Measurements from ENCODE around the gene BHLHE23. TPM values are rescaled to one million over a fixed set of nuclear protein-coding genes. Genes with fewer than 3 reads are reported as not detected.

BHLHE23 gene
- total and polyA plus RNA-seq, 12 donors = 0.03 TPM; not detected in 11

DNA sequence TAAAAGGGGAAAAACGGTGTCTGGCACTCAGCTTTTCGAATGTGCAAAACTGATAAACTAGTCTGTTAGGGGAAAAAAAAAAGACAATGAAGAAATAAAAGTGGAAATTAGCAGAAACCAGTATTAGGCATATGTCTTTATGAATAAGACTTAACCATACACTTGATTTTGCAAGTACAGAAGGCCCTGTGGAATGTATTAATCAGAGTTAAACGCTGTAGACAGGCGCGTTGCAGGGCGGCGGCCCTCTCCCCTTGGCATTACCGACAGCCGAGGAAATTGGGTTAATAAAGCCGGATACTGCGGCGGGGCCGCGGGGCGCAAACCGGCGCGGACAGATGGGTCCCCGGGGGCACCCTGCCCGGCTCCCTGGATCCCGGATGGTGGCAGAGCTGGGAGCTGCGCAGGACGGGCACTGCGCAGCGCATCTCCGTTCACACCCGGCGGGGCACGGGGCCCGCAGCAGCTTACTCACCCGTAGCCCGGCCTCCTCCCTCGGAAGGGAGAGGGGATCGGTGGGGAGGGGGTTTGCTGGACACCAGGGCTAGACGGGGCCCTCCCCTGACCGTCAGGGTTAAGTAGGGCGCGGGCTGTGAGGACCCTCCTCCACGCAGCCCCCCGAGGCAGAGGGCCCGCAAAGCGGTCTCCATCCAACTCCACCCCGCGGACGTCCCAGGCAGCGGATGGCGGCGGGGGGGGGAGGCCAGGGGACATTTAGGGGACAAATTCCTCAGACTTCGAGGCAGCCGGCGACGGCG, 2.0 kb downstream of the BHLHE23 start:
- Histone ChIP-seq H3K27me3 (peaks cover 61 to 100% (median 98%) of the 10 kb centered on the region in 7 donors), H3K27ac (no peak overlapping the region), H3K36me3 (no peaks in the 10 kb centered on the region), H3K4me1 (peaks cover 6 to 39% (median 23%) of the 10 kb centered on the region in 9 donors), H3K9me3 (no peaks in the 10 kb centered on the region), H3K4me3 (no peak overlapping the region)
- intact Hi-C loops (cut with DNase I) = loop anchor here in 6 of 10 donors (5.0 to 10.0 kb wide), 6 partner anchors 50 to 132 kb away; partner anchors contain the start of gene SLC17A9 (in 1 of the 6)
- DNase-seq = no peak
- TF ChIP-seq, protein P1, sequence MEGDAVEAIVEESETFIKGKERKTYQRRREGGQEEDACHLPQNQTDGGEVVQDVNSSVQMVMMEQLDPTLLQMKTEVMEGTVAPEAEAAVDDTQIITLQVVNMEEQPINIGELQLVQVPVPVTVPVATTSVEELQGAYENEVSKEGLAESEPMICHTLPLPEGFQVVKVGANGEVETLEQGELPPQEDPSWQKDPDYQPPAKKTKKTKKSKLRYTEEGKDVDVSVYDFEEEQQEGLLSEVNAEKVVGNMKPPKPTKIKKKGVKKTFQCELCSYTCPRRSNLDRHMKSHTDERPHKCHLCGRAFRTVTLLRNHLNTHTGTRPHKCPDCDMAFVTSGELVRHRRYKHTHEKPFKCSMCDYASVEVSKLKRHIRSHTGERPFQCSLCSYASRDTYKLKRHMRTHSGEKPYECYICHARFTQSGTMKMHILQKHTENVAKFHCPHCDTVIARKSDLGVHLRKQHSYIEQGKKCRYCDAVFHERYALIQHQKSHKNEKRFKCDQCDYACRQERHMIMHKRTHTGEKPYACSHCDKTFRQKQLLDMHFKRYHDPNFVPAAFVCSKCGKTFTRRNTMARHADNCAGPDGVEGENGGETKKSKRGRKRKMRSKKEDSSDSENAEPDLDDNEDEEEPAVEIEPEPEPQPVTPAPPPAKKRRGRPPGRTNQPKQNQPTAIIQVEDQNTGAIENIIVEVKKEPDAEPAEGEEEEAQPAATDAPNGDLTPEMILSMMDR (IDR thresholded peaks at IDR 0.05) = no peak
- ATAC-seq = no peak
- 5% methylated on average over 52 to 53 of the region's 53 CpGs for WGBS, 2 donors

DNA sequence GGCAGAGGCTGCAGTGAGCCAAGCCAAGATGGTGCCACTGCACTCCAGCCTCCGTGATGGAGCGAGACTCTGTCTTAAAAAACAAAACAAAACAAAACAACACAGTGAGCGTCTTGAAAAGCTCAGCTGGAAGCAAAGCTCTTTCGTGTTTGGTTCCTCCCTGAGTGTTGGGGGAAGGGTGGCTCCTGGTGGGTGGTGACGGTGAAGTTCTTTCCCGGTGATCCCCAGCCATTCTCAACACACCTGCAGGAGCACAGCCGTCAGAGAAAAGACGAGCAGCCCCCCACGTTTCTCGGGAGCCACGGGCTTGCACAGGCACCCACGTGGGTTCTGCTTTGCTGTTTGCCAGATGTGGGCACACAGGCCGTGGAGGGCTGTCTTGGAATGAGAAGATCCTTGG, 3.2 kb downstream of the BHLHE23 start:
- ATAC-seq = no peak
- Histone ChIP-seq H3K9me3 (no peaks in the 10 kb centered on the region), H3K27ac (no peak overlapping the region), H3K4me3 (no peak overlapping the region), H3K36me3 (no peaks in the 10 kb centered on the region), H3K27me3 (peaks cover 49 to 100% (median 98%) of the 10 kb centered on the region in 7 donors), H3K4me1 (peaks cover 0 to 27% (median 15%) of the 10 kb centered on the region in 9 donors)
- DNase-seq = no peak
- TF ChIP-seq, protein P1 (IDR thresholded peaks at IDR 0.05) = no peak
- intact Hi-C loops (cut with DNase I) = loop anchor here in 4 of 10 donors (10.0 kb wide), 3 partner anchors 49 to 129 kb away; partner anchors contain the start of gene SLC17A9 (in 1 of the 4)
- 14 to 17% methylated on average over 13 of the region's 13 CpGs for WGBS, 2 donors

DNA sequence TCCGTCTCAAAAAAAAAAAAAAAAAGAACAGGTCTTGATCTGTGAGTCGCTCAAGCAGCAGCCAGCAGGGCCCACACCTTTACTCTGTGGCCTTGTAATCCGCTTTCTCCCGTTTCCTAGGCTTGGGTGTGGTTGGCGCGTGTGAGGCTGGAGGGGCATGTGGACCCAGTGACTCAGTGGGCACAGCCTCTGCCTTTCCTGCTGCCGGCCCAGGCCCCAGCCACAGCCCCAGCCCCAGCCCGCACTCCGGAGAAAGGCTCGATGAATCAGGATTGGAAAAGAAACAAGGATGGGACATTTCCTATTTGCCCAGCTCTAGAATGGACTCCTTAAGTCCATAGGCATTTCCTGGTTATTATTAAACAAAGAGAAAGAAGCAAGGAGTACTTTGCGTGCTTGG, 4.3 kb downstream of the BHLHE23 start:
- no peaks in the 10 kb centered on the region for H3K9me3 ChIP-seq
- no peak overlapping the region for H3K27ac ChIP-seq
- no peaks in the 10 kb centered on the region for H3K36me3 ChIP-seq
- DNase-seq (peak in 1 of 2 donors; percentile 1), ATAC-seq (no peak)
- WGBS, 2 donors = 78 to 85% methylated on average over 11 of the region's 11 CpGs
- H3K27me3 ChIP-seq = peaks cover 38 to 100% (median 97%) of the 10 kb centered on the region in 7 donors
- no peak overlapping the region for H3K4me3 ChIP-seq
- peaks cover 0 to 22% (median 12%) of the 10 kb centered on the region in 9 donors for H3K4me1 ChIP-seq
- TF ChIP-seq, protein P1 (IDR thresholded peaks at IDR 0.05) = no peak
- intact Hi-C loops (cut with DNase I) = loop anchor here in 4 of 10 donors (10.0 kb wide), 3 partner anchors 48 to 128 kb away; partner anchors contain the start of gene SLC17A9 (in 1 of the 4)

DNA sequence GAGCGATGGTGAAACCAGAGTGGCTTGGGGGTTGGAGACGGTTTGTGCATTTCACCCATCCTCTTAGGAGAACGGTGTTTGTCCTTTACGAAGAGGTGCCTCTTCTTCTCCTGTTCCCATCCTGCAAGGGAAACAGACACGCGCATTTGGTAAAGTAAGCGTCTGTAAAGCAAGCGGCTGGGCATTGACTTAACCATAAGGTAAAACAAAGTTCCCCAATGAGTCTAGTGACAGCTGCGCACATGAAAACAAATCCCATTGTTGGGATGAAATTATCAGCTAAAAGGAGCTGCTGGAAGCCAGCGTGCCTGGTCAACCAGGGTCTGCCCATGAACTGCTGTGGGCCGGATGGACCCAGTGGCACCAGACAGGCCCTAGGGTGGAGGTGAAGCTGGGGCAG, 5.8 kb downstream of the BHLHE23 start:
- Histone ChIP-seq H3K4me1 (peaks cover 0 to 10% (median 0%) of the 10 kb centered on the region in 9 donors), H3K9me3 (no peaks in the 10 kb centered on the region), H3K27ac (no peak overlapping the region), H3K4me3 (no peak overlapping the region), H3K36me3 (no peaks in the 10 kb centered on the region), H3K27me3 (peaks cover 31 to 100% (median 97%) of the 10 kb centered on the region in 7 donors)
- TF ChIP-seq, protein P1 (IDR thresholded peaks at IDR 0.05) = no peak
- 41 to 46% methylated on average over 11 of the region's 11 CpGs for WGBS, 2 donors
- DNase-seq (peak in 1 of 2 donors; percentile 0), ATAC-seq (no peak)
- intact Hi-C loops (cut with DNase I) = loop anchor here in 4 of 10 donors (10.0 kb wide), 3 partner anchors 46 to 126 kb away; partner anchors contain the start of gene SLC17A9 (in 1 of the 4)
